Ureter (tissue), 1 donor: ENCODE data around the gene SMAD3. TPM values are rescaled to one million over a fixed set of nuclear protein-coding genes. Genes with fewer than 3 reads are reported as not detected.

Source experiments
- DNase-seq: peaks from one replicate; pipeline ENCODE4 v3.0.0-alpha.2; 2020; ENCODE audit warnings: low spot score
- total RNA-seq: library from RNA; stranded (reverse); gene quantifications from one replicate; pipeline ENCODE4 v1.2.4, GENCODE V29; 2023
- donor health status: DM: yes; HTN: yes; CAD: no.

Gene SMAD3
- total RNA-seq, 1 donor from 2014 or later = 124 TPM

DNA sequence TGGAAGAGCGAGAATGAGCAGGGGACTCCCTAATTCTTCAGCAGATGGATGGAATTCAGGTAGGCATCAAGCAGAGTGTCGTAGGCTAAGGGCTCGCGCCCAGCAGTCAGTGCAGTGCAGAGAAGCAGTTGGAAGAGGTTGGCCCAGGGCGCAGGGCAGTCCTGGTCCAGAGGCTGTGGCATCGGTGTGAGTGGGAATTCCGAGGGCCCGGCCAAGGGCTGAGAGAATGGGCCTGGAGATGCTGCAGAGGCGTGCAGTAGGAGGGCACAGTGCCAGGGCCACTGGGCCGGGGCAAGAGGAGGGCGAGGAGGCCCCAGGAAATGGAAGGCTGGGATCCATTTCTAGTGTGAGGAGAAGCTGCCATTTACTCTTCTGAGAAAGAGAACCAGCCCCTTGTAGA is 114.6 kb downstream of the SMAD3 start:
- no peak for DNase-seq

GRCh38 chr15:67180514-67181191 is 115.3 kb downstream of the SMAD3 start:
- no peak for DNase-seq

DNA sequence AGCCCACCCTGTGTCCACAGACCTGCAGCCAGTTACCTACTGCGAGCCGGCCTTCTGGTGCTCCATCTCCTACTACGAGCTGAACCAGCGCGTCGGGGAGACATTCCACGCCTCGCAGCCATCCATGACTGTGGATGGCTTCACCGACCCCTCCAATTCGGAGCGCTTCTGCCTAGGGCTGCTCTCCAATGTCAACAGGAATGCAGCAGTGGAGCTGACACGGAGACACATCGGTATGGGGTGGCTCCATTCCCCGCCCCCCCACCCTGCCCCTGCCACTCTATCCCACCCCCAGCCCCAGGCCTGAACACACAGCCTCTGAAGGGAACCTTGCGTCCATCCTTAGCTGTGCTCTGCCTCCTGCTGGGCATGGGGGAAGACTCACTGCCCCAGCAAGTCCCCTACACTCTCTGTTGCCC is 115.8 kb downstream of the SMAD3 start:
- no peak for DNase-seq

DNA sequence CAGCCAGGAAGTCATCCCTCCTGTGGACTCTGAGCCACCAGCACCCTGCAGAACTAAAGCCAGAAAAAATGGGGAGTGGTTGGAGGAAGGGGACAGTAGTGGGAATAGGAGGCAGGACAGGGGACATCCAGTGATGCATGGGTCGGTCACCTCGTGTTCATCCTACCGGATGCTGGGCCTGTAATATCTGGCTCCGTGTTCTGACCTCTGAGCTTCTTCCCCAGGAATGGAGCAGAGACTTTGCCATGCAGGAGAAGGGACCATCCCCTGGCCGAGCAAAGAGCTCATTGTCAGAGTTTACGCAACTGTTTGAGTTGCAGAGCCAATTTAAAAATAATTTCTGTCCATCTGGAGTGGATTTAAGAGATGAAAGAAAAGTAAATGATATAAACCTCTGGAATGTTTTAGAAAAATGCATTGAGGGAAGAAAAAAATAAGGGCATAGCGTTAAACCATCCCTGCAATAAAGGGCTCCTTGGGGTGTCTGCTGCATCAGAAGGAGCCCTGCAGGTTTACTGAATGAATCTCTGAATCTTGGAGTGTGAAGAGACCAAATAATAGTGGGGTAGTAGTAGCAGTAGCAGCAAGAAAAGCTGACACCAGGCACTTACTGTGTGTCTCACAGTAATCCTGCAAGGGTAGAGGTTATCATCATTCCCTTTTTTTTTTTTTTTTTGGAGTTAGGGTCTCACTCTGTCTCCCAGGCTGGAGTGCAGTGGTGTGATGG is 118.2 kb downstream of the SMAD3 start:
- no peak for DNase-seq

DNA sequence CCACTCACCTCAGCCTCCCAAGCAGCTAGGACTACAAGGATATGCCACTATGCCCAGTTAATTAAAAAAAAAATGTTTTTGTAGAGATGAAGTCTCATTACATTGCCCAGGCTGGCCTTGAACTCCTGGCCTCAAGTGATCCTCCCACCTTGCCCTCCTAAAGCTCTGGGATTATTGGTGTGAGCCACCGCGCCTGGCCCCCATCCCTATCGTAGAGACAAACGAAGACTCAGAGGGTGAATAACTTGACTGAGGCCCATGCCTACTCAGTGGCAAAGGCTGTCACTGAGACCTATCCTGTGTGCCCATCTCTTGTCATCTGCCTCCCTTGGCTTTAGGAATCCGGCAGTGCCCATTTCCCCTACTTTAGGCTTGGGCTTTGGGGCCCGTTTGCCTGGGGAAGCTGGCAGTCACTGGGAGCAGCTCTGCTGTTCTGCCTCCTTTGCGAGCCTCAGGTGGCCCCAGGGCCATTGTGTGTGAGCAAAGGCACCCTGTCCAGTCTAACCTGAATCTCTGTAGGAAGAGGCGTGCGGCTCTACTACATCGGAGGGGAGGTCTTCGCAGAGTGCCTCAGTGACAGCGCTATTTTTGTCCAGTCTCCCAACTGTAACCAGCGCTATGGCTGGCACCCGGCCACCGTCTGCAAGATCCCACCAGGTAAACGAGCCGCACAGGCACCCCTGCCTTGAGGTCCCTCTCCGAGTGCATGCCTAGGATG is 119.0 kb downstream of the SMAD3 start:
- DNase-seq = no peak

DNA sequence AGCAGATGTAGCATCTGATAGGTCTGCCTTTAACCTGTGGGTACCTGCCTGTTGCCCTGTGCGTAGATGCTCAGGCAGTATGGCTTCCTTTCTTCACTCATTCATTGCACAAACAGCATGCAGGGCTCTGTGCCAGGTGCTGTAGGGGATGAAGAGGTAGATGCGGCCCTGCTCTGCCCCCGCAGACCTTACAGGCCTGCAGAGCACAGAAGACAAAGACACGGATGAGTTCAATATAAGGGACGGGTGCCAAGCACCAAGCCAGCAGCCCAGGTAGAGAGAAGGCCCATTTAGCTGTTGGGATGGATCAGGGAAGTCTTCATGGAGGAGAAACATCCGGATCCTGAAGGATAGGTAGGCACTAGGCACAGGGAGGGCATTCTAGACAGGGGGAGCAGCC is 119.6 kb downstream of the SMAD3 start:
- DNase-seq = no peak

DNA sequence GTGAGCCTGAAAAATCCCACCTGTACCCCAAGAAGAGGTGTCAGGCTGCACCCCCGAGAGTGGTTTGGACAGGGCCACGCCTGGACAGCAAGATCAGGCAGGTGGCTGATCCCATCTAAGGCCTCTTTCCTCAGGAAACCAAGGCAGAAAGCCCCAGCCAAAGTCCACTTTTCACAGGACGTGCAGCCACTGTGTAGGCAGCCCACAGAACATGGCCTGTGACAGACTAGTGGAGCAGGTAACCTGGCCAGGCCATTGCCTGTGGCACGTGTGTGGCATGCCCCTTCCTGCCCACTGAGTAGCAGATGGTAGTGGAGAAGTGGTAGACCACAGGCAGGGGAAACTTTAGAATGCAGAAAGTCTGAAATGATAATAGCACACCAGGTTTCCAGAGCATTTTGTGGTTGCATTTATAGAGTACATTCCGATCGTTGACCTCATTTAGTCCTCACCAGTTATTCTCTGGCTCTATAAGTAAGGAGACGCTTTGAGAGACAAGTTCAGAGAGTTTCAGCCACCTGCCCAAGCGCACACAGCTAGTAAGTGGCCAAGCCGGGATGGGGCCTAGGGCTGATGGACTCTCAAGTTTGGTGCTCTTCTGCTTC is 120.3 kb downstream of the SMAD3 start:
- DNase-seq = no peak

GRCh38 chr15:67186226-67186649 is 120.8 kb downstream of the SMAD3 start:
- no peak for DNase-seq

DNA sequence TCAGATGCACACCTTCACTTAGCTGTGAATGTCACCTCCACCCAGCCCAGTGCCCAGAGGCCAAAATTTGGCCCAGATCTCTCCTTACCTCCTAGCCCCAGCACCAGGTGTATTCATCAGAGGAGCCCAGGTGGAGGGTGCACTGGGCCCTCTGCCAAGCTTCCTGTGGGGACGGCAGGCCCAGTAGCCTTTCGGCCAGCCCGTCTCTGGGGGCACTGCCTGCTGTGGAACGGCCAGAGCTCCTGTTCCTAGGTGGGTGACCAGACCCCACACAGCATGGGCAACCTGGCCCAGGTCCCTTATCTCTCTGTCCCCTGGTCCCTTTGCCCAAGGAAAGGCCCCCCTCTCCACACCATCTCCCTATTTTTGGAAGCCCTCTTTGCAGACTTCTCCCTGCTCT is 121.3 kb downstream of the SMAD3 start:
- no peak for DNase-seq

DNA sequence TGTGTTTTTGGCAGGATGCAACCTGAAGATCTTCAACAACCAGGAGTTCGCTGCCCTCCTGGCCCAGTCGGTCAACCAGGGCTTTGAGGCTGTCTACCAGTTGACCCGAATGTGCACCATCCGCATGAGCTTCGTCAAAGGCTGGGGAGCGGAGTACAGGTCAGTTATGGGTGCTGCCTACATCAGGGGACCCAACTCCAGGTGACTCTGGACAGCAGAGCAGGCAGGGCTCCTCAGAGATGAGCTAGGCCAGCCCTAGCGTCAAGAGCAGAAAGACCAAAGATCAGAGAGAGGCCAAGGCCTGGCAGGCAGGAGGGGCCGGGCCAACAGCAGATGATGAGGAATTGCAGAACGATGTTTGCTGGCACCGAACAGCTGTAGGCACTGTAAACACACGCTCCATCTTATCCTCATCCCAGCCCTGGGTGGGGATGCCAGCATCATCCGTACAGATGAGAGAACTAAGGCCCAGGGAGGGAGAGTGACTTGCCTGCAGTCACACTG is 122.0 kb downstream of the SMAD3 start:
- DNase-seq = no peak

DNA sequence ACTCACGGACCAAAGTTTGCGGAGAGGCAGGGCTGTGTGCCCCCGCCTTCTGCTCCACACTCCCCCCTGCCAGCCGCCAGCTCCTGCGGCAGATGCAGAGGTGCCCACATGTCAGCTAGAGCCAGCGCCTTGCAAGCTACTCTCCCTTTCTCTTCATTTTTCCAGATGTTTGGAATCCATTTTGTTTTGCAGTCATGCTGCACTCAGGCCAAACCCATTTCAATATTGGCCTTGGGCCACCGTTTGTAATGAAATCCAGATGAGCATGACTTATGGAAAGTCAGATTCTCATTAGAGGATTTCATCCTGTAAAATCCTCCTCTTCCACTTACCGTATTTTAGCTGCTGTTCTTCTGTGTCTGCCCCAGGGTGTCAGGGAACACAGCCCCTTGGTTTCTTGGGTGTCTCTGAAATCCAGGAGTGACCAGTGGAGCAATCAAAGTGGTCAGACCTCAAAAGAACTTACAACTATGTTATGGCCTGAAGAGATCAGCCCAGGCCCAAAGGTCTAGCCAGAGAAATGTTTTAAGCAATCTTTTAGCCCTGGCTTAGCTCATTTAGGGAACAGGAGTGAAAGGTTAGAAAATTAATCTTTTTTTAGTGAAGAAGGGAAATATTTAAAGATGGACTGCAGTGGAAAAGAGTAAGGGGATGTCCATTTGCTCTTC is 123.3 kb downstream of the SMAD3 start:
- DNase-seq = no peak

GRCh38 chr15:67189326-67190051 is 124.1 kb downstream of the SMAD3 start:
- no peak for DNase-seq

DNA sequence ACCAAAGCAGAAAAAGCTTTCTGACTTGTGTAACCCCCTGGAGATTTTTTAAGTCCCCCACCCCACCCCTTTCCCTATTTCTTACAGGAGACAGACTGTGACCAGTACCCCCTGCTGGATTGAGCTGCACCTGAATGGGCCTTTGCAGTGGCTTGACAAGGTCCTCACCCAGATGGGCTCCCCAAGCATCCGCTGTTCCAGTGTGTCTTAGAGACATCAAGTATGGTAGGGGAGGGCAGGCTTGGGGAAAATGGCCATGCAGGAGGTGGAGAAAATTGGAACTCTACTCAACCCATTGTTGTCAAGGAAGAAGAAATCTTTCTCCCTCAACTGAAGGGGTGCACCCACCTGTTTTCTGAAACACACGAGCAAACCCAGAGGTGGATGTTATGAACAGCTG is 124.9 kb downstream of the SMAD3 start:
- no peak for DNase-seq

GRCh38 chr15:67190813-67191212 is 125.4 kb downstream of the SMAD3 start:
- no peak for DNase-seq

DNA sequence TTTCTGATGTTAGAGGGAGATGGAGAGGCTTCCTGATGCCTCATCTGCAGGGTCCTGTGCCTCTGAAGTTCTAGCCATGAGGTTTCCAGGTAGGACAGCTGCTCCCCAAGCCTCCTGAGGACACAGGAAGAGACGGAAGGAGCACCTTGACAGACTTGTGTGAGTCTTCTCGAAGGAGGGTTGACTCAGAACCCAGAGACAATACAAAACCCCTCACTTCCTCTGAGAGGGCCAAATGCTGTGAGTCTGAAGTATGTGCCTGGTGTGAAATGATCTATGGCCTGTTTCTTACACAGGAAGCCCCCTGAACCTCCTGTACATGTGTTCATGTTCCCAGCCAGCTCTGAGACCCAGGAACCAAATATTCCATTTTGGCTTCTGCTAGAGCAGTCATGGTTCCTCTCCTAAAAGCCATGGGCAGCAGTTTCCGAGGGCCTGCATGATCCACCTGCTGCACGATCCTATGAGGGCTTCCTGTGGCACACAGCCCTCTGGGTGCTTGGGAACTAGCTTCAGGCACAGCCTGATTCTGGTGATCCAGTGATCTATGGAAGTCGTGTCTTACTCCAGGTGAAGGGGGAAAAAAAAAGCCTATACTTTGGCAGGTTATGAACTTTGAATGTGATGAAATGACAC is 126.9 kb downstream of the SMAD3 start:
- no peak for DNase-seq

- DNase-seq = no peak
Measured at GRCh38 chr15:67193223-67193990, 128.0 kb downstream of the SMAD3 start.

DNA sequence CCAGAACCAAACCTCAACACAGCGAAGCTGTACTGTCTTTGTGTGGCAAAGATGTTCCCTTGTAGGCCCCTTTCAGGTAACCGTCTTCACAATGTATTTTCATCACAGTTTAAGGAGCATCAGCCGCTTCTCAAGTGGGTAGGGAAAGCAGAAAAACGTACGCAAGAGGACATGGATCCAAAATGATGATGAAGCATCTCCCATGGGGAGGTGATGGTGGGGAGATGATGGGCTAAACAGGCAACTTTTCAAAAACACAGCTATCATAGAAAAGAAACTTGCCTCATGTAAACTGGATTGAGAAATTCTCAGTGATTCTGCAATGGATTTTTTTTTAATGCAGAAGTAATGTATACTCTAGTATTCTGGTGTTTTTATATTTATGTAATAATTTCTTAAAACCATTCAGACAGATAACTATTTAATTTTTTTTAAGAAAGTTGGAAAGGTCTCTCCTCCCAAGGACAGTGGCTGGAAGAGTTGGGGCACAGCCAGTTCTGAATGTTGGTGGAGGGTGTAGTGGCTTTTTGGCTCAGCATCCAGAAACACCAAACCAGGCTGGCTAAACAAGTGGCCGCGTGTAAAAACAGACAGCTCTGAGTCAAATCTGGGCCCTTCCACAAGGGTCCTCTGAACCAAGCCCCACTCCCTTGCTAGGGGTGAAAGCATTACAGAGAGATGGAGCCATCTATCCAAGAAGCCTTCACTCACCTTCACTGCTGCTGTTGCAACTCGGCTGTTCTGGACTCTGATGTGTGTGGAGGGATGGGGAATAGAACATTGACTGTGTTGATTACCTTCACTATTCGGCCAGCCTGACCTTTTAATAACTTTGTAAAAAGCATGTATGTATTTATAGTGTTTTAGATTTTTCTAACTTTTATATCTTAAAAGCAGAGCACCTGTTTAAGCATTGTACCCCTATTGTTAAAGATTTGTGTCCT is 129.0 kb downstream of the SMAD3 start:
- DNase-seq = no peak

DNA sequence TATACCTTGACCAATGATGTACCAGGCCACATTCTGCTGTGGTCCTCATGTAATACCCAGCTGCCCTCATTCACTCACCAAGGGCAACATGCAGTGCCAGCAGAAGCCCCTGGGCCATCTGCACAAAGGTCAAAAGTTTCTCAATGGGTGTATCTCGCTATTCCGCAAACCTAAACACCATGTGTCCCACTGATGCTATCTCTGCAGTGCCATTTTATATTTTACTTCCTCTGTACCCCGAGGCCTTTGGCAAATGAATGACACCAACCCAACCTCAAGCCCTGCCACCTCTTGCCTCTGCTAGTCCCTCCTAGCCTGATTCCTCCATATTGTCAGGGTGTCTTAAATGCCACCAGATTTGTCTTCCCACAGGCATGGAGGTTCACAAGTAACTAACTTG is 129.9 kb downstream of the SMAD3 start:
- no peak for DNase-seq

GRCh38 chr15:67196222-67196621 is 130.8 kb downstream of the SMAD3 start:
- no peak for DNase-seq
